Measurements from ENCODE around the gene PLA1A.
"Not testable (repeated sequence)": the region's sequence is repeated elsewhere in the genome, so short reads cannot be mapped to it uniquely, and the experiment has no call there.

PLA1A gene

DNA sequence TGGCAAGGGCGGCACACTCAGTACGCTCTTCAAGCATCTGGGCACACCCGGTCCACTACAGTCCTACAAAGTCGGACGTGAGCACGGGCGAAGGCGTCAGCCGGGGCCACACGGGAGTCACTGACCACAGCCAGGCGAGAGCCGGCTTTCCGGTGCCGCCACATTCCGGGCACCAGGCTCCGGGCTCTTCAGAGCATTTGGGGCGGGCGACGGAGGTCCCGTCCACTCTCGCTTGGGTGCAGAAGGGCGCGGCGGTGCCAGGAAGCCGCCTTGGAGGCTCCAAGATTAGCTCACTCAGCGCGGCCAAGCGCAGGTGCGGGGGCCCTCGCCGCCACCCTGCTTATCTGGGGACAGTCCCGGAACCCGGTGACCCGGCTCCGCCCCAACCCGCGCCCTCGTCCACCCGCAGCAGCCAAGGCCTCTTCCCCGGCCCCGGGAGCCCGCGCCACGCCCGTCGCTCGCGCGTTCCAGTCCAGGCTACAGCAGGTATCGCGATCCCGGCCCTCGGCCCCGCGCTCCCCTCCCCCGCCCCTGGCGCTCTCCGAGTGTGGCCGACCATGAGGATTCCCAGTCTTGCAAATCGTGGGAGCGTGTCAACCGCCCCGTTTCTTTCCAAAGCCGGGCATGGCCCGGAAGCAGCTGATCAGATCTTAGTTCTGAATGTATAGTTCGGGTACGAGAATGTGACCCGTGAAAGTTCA is 18.2 kb upstream of the PLA1A start, which contains the start of gene ADPRH:
Gene ADPRH, plus strand, starts transcription at position 127 of the 701 bp plus-strand sequence. CDS start 2,678 bp downstream, outside the sequence.
- no peak for DNase-seq

DNA sequence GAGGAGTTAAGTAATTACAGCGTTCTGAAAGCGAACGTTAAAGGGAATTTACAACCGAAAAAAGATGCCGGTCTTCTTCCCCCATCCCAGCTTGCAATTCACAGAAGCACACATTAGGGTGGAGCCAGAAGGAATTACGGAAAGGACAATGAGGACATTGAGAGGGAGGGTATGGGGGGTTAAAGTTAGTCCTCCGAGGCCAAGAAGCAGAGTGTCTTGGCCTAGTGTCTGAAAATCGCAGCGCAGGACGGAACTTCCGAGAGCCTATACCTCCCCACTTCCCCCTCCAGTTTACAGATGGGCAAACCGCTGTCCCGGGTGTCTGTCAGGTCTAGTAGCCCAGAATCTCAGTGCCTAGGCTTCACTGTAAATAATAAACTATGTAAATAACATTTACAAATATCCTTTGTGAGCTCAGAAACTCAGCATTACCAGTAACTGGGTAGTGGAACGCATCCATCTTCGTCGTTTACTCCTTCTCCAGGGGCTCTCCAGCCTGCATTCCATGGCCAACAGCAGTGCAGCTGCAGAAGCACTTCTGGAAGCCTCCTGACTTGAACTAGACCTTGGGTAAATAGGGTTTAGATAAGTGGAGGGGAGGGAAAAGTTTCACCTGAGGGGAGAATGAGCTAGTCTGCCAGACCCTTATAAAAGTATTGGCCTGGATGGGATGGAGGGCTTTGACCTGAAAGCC is 17.5 kb upstream of the PLA1A start:
- no peak for DNase-seq

DNA sequence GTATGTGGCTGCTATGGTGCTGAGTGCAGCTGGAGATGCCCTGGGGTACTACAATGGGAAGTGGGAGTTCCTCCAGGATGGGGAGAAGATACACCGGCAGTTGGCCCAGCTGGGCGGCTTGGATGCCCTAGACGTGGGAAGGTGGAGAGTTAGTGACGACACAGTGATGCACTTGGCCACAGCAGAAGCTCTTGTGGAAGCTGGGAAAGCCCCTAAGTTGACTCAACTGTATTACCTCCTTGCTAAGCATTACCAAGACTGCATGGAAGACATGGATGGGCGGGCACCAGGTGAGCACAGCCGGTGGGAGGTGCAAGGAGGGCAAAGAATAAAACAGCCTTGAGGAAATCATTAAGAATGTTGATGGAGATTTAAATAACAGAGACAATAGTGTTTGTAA is 15.5 kb upstream of the PLA1A start:
- DNase-seq, result no peak

DNA sequence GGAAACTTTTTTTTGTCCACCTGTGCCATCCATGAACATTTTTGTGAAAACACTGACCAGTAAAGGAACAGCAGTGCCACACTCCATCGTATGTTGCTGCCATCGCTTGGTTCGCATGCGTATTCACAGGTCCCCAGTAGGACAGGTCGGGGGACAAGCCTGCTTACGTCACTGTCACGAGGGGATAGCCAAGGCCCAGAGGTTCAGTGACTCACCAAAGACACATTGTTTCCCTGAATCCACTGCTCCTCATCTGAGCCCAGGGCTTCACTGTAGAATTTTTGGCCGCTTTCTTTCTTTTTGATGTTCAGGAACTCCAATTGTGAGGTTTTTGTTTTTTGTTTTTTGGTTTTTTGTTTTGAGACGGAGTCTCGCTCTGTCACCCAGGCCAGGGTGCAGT is 12.5 kb upstream of the PLA1A start:
- DNase-seq, result no peak

DNA sequence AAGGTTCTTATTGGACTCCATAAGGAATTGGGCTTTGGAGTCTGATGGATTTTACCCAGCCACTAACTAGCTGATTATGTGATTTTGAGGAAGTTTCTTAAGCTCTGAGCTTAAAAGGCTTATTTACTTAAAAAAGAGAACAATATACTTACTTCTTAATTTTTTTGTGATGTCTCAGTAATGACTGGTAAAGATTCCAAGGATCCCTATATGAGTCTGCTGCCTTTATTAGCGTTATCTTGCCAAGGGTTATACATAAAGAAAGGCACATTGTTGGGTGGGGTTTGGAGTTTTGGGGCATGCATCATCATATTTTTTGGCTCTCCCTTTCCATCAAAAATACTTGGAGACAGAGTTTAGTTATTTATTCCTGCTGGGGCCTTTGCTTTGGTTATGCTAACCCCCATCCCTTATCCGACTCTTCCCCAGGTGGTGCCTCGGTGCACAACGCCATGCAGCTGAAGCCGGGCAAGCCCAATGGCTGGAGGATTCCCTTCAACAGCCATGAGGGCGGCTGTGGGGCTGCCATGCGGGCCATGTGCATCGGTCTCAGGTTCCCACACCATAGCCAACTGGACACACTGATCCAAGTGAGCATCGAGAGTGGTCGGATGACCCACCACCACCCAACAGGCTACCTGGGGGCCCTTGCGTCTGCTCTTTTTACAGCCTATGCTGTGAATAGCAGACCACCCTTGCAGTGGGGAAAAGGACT is 11.7 kb upstream of the PLA1A start:
- no peak for DNase-seq

DNA sequence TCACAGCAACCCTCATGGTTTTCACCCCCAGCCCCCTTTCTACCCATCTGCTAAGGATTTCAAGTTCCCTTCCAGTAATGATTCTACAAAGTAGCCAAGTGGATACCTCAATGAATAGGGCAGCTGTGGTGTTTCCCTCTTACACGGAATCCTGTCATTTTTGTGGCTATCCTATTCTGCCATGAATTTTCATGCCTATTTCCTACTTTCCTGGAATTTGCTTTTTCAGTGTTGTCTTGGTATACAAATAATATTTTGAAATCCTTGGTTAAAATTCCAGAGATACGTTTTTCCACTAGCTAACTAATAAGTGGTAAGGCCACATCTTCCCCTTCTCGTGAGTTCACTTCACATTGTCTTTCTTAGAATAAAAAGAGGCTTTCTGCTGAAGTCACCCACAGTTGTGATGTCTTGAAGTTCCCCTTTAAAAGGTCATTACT is 10.9 kb upstream of the PLA1A start:
- DNase-seq, result no peak

DNA sequence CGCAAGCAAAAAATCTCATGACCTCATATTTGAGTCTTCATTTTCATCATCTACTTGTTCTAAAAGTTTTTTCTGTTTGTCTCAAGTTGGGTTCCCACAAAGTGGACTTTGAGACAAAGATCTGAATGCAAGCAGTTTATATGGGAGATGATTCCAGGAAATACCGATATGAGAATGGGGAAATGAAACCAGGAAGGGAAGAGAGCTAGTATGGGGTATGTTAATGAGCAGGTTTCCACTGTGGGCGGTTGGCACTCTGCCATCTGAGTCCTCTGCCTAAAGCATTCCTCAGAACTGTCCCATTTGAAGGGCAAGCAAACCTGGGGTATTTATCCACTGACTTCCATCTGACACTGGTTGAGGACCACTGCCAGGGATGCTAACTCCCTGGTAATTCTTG is 9.6 kb upstream of the PLA1A start:
- no peak for DNase-seq

DNA sequence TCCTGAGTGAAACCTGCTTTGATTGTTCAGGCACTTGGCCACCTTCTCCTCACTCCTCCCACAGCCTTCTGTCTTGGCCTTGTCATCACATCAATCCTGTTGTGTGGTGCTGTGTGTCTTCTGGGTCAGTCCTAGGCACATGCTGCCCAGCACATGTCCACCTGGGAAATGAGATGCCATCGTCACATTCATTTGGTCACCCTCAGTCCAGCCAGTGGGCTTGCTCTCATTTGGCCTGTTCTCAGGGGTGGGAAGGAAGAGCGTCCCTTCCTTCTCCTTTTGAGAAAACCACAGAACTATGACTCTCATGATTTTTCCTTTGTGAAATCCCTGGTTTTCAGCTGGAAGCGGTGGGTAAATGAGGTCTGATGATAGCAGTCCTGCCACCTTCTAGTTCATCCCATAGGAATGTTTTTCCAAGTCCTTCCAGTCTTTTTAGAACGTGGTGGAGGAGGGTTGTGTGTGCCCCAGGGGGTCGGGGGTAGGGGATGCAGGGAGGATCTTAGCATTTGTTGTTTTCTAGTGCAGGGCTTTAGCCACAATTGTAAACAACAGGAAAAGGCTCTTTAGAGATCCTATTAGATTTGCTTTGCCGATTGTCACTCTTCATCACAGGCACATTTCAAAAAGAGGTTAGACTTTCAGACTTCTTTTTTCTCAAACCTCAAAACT is 8.4 kb upstream of the PLA1A start:
- DNase-seq, result no peak

DNA sequence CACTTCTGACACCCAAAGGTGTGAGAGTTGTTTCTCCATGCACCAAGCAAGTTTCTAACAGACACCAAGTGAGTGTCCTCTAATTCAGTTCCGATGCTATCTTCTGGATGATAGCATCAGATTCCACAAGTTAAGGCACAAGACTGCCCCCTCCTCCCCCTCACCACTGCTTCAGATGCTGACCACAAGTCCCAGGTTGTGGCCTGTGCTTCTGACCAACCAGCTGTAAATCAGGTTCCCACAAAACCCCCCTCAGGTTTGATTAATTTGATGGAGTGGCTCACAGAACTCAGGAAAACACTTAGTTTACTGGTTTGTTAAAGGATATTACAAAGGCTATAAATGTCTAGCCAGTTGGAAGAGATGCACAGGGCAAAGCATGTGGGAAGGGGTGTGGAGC is 7.0 kb upstream of the PLA1A start:
- no peak for DNase-seq

DNA sequence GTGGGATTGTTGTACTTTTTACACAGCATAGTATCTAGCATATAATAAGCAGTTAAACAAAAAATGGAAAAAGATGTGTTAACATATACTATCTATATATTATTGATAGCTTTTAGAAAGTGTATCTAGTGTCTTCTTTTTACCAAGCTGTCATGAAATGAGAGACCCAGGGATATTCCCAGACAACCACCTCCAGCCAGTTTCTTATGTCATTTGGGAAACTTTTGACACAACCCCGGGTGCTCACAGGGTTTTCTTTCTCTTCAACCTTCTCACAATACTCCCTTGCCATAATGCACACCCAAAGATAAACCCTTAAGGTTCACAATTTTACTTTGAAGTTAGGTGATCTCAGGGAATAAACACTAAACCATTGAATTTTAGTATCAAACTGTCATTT is 4.8 kb upstream of the PLA1A start:
- no peak for DNase-seq

DNA sequence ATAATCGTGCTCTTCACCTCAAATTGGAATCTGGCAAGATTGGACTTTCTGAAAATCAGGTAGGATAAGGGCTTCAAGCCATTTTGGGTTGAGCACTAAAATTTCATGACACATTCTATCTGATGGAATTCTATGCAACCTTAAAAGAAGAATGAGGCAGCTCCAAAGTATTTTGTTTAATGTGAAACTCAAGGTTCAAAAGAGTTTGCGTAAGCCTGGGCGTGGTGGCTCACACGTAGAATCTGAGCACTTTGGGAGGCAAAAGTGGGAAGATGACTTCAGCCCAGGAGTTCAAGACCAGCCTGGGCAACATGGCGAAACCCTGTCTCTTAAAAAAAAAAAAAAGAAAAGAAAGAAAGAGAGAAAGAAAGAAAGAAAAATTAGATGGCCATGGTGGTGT is 3.6 kb upstream of the PLA1A start:
- DNase-seq, result no peak

DNA sequence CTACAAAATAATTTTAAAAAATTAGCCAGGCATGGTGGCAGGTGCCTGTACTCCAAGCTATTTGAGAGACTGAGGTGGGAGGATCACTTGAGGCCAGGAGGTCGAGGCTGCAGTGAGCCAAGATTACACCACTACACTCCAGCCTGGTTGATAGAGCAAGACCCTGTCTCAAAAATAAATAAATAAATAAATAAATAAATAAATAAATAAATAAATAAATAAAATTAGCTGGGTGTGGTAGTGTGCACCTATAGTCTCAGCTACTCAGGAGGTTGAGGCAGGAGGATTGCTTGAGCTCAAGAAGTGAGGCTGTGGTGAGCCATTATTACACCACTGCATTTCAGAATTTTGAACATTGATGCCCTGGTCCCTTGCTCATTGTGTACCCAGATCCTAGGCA is 2.8 kb upstream of the PLA1A start:
- not testable (repeated sequence) for DNase-seq

DNA sequence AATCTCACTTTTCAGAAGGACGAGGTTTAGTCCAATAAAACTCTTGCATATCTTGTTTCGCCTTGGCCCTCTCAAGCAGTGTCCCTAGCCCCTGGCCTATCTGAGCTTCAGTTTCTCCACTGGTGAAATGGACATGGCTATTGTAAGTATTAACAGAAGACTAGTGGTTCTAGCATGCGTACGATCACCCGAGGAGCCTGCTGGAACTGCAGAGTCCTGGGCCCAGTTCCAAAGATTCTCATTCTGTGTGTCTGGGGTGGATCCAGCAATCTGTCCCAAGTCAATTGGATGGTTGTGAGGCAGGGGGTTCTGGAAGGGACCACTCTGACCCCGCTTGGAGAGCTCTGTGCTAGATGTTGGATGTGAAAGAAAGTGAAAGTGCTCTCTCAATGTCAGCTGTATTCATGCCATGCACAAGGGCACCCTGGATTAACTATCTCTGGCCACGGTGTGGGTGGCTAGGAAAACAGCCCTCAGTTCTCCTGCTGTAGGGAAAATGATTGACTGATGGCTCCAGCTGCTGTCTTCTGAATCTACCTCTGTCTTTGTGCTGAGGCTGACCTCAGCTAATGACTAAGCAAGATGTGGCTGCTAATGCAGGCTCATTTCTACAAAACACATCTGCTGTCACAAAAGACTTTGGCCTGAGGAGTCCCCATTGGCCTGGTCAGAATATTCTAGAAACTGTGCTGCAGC is 1.9 kb upstream of the PLA1A start:
- DNase-seq, result no peak

DNA sequence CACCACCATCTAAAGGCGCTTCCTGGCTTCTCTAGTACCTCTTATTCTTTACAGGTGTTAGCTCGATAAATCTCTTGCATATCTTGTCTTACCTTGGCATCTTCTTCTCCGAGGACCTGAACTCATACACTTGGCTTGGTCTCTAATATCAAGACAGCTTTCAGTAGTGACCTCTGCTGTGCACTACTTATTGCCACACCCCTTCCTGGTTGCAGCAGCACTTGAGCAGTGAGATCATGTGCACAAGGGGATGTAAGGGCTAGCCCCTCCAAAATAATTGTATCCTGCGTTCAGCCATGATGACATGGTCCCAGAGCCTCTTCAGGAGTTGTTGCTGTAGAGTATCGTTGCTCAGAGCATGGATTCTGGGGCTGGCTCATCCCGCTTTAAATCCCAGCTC is 1.3 kb upstream of the PLA1A start:
- no peak for DNase-seq

DNA sequence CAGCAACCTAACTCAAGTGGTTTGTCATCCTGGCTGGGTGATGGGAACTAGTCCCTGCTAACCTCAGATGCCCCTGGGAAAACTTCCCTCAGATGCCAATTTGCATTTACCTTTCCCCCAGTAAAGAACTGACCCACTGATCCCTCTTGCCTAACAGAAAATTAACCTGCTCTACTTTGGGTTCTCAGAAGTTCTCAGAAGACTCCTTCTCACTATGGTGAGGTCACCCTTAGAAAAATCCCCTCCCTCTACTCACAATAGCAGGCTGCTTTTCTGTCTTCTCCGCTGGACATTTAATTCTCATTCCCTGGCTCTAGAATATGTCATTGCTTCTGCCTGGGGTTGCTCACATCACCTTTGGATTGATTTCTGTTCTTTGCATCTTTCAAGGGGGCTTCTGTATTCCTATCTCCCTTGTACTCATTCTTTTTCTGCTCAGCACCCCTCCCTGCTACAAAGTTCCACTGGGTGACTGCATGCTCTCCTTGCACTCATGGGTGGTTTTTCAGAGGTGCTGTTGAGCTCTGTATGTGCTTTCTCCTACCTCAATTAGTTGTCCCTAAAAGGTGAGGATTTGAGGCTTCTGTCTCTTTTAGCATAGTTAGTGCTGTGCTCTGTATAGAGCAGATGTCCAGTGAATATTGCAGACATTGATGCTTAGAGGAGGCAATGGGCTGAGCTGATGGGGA is 869 bp downstream of the PLA1A start:
- no peak for DNase-seq

DNA sequence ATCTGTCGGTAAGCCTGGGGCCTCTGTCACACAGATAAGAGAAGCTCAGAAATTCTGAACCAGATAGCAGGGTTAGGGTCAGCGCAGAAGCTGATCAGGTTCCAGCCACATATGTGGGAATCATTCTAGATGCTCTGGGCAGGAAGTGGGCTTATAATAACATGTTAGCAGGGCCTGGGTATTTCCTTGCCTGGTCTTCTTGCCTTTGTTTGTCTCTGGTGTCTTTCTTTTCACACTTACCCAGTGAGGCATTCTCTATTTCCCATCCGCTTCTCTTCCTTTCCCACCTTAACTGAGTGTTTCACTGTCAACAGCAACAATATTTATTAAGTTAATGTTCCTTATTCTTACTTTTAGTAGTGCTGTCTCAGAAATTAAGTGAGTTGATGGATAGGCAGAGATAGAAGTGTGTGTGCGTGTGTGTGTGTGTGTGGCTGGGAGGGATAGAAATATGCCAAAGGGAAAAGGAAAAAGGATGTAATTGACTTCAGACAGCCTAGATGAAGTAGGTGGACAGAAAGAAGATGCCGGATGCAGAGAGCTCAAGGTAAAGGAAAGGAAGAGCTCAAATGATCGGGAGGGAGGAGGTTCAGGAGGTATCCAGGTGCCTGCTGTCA is 2.0 kb downstream of the PLA1A start:
- no peak for DNase-seq

DNA sequence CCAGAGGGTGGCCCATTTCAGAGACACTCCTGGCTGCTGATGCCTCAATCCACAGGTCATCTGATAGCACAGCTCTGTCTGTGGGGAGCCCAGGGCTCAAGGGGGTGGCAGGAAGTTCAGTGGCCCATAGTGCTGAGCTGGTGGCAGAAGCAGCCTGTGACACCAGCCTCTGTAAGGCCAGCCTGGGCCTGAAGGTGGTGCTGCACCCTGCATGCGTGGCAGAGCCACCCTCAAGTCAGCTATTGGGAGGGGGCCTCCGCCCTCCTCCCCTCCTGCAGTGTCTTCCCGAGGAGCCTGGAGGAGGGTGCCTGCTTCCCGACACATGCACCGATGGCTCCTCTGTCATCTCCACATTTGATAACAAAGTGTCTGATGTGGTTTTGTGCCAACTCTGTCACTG is 3.0 kb downstream of the PLA1A start:
- DNase-seq, result no peak

DNA sequence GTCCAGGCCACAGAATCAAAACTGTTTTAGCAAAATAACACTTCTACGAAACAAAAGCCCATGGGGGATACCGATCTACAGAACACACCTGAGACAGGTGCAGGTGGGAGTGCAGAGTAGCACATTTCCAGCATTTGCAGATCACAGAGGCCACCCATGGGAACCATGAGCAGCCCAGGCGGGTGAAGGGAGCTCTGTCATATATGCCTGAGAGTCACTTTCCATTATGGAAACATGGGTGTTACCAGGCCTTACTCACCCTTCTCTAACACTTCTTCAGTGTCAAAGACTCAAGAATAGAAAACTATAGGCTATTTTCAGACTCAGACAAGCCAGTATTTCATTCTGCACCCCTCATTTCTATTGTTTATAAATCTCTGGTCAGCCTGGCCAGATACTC is 3.5 kb downstream of the PLA1A start:
- DNase-seq, result no peak

DNA sequence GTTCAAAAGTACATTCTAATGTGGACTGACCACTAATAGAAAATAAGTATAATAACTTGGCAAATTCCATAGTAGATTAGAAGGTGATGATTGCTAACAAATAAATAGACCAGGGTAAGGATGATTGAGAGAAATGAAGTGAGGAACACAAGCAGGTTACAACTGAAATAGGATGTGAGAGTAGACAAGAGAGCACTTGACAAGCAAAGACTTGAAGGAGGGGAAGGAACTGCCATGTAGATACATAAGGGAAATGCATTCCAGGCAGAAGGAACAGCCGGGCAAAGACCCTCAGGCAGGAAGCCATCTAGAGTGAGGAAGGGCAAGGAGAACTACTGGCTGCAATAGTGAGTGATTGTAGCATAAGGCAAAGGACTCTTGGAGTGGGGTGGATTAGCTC is 5.0 kb downstream of the PLA1A start:
- DNase-seq, result no peak

DNA sequence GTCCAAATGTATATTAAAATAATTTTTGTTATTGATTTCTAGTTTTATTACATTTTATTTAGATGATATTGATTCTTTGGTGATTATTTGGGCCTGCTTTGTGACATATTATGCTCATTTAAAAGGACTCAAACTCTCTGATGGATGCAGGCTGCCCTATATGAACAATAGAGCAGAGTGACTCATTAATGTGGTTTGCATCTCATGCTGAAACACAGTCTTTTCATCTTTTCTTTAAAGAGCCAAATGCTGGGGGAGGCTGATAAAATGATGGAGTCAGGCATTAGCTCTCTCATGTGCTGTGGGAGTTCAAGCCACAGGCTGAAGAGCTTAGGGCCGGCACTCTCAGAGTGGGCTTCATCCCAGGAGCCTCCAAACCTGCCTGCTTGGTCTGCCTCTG is 7.2 kb downstream of the PLA1A start:
- no peak for DNase-seq

DNA sequence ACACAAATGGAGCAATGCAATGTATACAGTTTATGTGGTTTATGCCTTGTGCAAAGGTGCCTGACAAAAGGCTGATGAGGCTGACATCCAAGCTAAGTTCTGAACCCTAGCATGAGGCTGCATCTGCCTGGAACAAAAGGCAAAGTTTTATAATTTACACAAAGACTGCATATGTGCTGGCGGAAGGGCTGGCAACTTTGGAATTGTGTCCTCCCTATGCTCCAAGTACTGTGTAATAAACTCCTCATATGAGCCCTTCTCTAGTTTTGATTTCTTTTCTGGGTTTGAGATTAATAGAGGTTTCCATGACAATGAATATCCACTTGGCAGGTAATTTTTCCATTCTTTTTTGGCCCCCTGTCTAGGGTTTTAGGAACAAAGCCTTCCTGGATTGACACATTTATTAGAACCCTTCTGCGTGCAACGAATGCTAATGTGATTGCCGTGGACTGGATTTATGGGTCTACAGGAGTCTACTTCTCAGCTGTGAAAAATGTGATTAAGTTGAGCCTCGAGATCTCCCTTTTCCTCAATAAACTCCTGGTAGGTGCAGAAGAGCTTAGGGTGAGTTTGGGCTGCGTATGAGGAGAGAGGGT is 10.8 kb downstream of the PLA1A start:
- no peak for DNase-seq
